SK-N-MC (cell line): ENCODE results near the gene C20orf144.

Source experiments
- EZH2 ChIP-seq: fragments of 200-600 bp; sonication (generic); IDR thresholded peaks from one replicate; pipeline ENCODE4 v1.6.1; 2017; ENCODE audit warnings: antibody characterized with exemption
- FOXP2 ChIP-seq: optimal IDR thresholded peaks from 2 replicates; pipeline ENCODE3; 2011; ENCODE audit warnings: mild to moderate bottlenecking, moderate library complexity; ENCODE audit not compliant: insufficient read depth; ENCODE audit errors: extremely low read length, control extremely low read depth
- POLR2AphosphoS5 ChIP-seq: IDR thresholded peaks from 2 replicates; pipeline ENCODE4 v1.6.1; 2012; ENCODE audit warnings: mild to moderate bottlenecking, low read depth, low read length, borderline replicate concordance

DNA sequence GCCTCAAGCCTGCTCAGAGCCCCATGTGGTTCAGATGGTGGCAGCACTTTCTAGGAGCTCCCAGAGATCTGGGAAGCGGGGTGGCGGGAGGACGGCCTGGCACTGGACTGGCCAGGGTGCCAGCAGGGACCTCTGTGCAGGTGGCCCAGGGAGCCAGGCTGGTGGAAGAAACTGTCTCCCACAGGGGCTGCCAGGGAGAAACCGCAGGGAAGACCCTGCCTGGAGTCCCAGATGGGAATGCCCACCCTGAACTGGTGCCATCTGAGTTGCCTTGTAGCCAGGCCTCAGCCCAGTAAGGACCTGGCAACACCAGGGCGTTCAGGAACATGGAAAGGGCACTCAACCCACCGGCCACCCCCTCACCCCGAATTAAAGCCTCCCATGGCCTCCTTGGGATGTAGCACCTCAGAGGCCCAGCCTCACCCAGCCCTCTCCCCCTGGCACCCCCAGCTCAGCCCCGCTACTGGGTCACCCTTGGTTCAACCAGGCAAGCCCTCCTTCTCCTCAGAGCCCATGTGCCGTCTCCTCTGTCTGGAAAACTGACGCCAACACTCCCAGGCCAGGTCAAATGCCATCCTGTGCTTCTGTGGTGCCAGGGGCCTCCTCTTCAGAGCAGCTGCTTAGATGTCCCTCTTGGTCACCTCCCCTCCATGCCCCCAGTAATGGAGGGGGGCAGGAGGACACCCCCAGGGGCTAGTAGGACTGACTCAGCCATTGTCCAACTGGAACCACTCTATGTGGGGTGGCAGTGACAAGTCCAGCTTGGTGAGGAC, 5.9 kb upstream of the C20orf144 start:
- no peak for TF ChIP-seq EZH2
- no peak for TF ChIP-seq POLR2AphosphoS5
- no peak for TF ChIP-seq FOXP2
